HG02852 (cell line): Measurements from ENCODE around the gene KRTAP6-1.

ENCODE experiments used
- ATAC-seq: cut with Tn5 transposase; IDR thresholded peaks from one replicate; pipeline ENCODE4 v1.9.1; 2021; ENCODE audit warnings: mild to moderate bottlenecking, moderate library complexity; ENCODE audit not compliant: unreplicated experiment

Gene KRTAP6-1

DNA sequence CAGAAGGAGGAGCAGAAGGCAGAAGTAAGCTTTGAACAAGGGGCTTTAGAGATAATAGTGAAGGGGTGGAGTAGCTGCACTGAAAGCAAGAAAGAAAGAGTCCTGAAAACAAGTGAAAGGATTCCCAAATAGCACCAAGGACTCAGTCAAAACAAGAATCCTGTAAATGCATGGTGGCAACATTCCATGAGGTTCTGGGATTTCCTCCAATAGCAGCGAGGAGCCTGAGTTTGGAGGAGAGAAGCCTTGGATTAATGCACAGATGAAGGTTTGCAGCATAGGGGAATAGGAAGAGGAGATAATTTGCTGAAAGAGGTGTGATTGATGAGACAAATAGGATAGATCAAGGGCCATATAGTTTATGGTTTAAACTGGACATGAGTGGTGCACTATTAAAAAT is 34.4 kb downstream of the KRTAP6-1 start:
- no peak for ATAC-seq

DNA sequence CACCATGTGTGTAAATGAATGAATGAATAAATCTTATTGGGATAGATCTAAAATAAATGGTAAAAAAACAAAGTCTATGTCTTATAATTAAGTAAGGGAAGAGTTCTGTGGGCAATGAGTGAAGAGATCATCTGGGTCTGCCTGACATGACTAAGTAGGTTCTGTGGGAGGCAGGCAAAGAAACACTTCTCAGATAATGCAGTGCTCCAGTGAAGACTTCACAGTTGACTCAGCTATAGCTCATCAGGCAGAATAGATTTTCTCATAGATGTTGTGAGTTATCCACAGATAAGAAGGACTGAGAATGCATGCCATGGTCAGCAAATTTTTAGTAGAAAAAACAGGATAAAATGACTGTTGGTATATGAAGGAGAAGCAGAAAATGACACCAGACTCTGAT is 36.0 kb downstream of the KRTAP6-1 start:
- ATAC-seq = no peak

DNA sequence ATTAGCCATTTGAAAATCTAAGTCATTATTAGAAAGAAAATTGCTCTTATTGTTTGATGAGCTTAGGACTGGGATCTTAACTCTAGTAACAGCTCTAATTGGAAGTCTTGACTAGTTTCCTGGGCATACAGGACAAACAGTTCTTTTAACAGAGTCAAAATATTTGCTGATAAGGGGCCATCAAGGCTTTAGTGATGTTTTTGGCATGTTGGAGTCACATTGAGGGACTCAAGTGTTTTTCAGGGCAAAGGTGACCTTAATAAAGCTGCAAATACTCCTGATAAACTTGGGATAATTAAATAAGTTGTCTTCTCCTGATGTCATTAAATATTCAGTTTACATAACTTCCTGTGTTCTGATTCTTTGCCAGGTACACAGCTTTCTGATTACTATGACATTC is 46.1 kb downstream of the KRTAP6-1 start:
- no peak for ATAC-seq

DNA sequence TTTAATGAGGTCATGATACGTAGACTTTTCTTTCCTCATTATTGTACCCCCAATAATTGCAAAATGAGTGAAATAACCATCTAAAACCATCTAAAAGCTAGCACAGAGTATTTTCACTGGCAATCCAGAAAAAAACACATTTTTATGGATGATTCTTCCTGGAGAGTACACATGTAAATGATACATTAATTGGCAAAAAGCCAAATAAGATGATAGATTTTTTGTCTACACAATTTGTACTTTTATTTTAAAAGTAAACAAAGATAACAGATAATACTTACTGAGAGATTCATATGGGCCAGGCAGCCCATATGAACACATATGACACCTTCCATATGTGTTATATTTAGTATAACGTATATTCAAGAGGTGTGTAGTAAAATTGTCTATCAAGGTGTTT is 50.1 kb downstream of the KRTAP6-1 start:
- ATAC-seq = no peak
